HepG2 (cell line): ENCODE measurements around the gene CEP97. TPM values are rescaled to one million over a fixed set of nuclear protein-coding genes. Genes with fewer than 3 reads are reported as not detected.

Experiments
- CBFB ChIP-seq: sonication (generic); formaldehyde crosslinking; IDR thresholded peaks from 2 replicates; pipeline ENCODE4 v1.4.0; 2020; ENCODE audit warnings: missing genetic modification reagents
- FOXJ3 ChIP-seq: sonication (generic); formaldehyde crosslinking; IDR thresholded peaks from 2 replicates; pipeline ENCODE4 v1.4.0; 2020; ENCODE audit warnings: missing genetic modification reagents, mild to moderate bottlenecking, borderline replicate concordance
- HOXD1 ChIP-seq: sonication (generic); formaldehyde crosslinking; IDR thresholded peaks from 2 replicates; pipeline ENCODE4 v1.5.0; 2020; ENCODE audit warnings: missing genetic modification reagents
- MXD4 ChIP-seq: IDR thresholded peaks from 2 replicates; pipeline ENCODE4 v1.6.1; 2016; ENCODE audit warnings: mild to moderate bottlenecking, missing biosample characterization, missing genetic modification reagents
- MYNN ChIP-seq: sonication (generic); formaldehyde crosslinking; IDR thresholded peaks from 2 replicates; pipeline ENCODE4 v1.4.0; 2020; ENCODE audit warnings: mild to moderate bottlenecking, low read depth, missing genetic modification reagents
- MYPOP ChIP-seq: sonication (generic); formaldehyde crosslinking; IDR thresholded peaks from 2 replicates; pipeline ENCODE4 v1.8.1; 2023; ENCODE audit warnings: mild to moderate bottlenecking, moderate library complexity, missing genetic modification reagents
- NPAS2 ChIP-seq: sonication (generic); formaldehyde crosslinking; IDR thresholded peaks from 2 replicates; pipeline ENCODE4 v1.8.0; 2022; ENCODE audit warnings: mild to moderate bottlenecking, missing genetic modification reagents, borderline replicate concordance
- RNF219 ChIP-seq: sonication (generic); formaldehyde crosslinking; IDR thresholded peaks from 2 replicates; pipeline ENCODE4 v1.5.0; 2020; ENCODE audit warnings: mild to moderate bottlenecking, missing genetic modification reagents
- RXRB ChIP-seq: IDR thresholded peaks from 2 replicates; pipeline ENCODE4 v1.6.1; 2016; ENCODE audit warnings: borderline replicate concordance, missing genetic modification reagents, missing compliant biosample characterization
- SAFB2 ChIP-seq: sonication (generic); formaldehyde crosslinking; IDR thresholded peaks from 2 replicates; pipeline ENCODE4 v1.5.1; 2020; ENCODE audit warnings: missing genetic modification reagents, low read depth, mild to moderate bottlenecking, borderline replicate concordance
- SMYD3 ChIP-seq: sonication (generic); formaldehyde crosslinking; IDR thresholded peaks from 2 replicates; pipeline ENCODE4 v1.8.1; 2023; ENCODE audit warnings: mild to moderate bottlenecking, missing genetic modification reagents
- SOX13 ChIP-seq, 3 experiments: fragments of 450-650 bp in 1 of 3; sonication (generic) in 1 of 3; formaldehyde crosslinking in 1 of 3; IDR thresholded peaks in 2 of 3; conservative IDR thresholded peaks in 1 of 3; 2 replicates each; pipeline versions ENCODE4 v1.5.0 to v1.6.1; 2016 to 2020; ENCODE audit warnings: antibody characterized with exemption in 1 of 3, mild to moderate bottlenecking in 1 of 3, missing compliant biosample characterization in 1 of 3, missing genetic modification reagents in 1 of 3, moderate library complexity in 1 of 3
- U2AF2 ChIP-seq: fragments of 200-400 bp; formaldehyde crosslinking; IDR thresholded peaks from 2 replicates; pipeline ENCODE4 v1.6.1; 2017; ENCODE audit warnings: low read depth, mild to moderate bottlenecking, low read length
- ZBTB21 ChIP-seq: sonication (generic); formaldehyde crosslinking; IDR thresholded peaks from 2 replicates; pipeline ENCODE4 v1.4.0; 2020; ENCODE audit warnings: missing genetic modification reagents
- ZFP1 ChIP-seq: IDR thresholded peaks from 2 replicates; pipeline ENCODE4 v1.6.1; 2016
- ZFP36L2 ChIP-seq: sonication (generic); formaldehyde crosslinking; IDR thresholded peaks from 2 replicates; pipeline ENCODE4 v1.4.0; 2020; ENCODE audit warnings: missing genetic modification reagents
- ZFP62 ChIP-seq: sonication (generic); formaldehyde crosslinking; IDR thresholded peaks from 2 replicates; pipeline ENCODE4 v1.4.0; 2020; ENCODE audit warnings: missing genetic modification reagents
- ZNF460 ChIP-seq: sonication (generic); formaldehyde crosslinking; IDR thresholded peaks from 2 replicates; pipeline ENCODE4 v1.5.1; 2020; ENCODE audit warnings: missing genetic modification reagents, mild to moderate bottlenecking, borderline replicate concordance
- ZNF562 ChIP-seq: sonication (generic); formaldehyde crosslinking; IDR thresholded peaks from 2 replicates; pipeline ENCODE4 v1.8.0; 2022; ENCODE audit warnings: missing genetic modification reagents, borderline replicate concordance
- ZNF597 ChIP-seq: sonication (generic); formaldehyde crosslinking; IDR thresholded peaks from 2 replicates; pipeline ENCODE4 v1.5.0; 2020; ENCODE audit warnings: missing genetic modification reagents
- ZNF619 ChIP-seq: sonication (generic); formaldehyde crosslinking; IDR thresholded peaks from 2 replicates; pipeline ENCODE4 v1.4.0; 2020; ENCODE audit warnings: mild to moderate bottlenecking, missing genetic modification reagents
- ZNF777 ChIP-seq: sonication (generic); formaldehyde crosslinking; IDR thresholded peaks from 2 replicates; pipeline ENCODE4 v1.4.0; 2020; ENCODE audit warnings: missing genetic modification reagents
- ZNF780A ChIP-seq: sonication (generic); formaldehyde crosslinking; IDR thresholded peaks from 2 replicates; pipeline ENCODE4 v1.8.0; 2022; ENCODE audit warnings: mild to moderate bottlenecking, missing genetic modification reagents, moderate library complexity
- ZNF883 ChIP-seq: sonication (generic); formaldehyde crosslinking; IDR thresholded peaks from 2 replicates; pipeline ENCODE4 v1.5.1; 2020; ENCODE audit warnings: mild to moderate bottlenecking, missing genetic modification reagents; ENCODE audit errors: not compliant biosample characterization
- ZSCAN22 ChIP-seq: sonication (generic); formaldehyde crosslinking; IDR thresholded peaks from 2 replicates; pipeline ENCODE4 v1.4.0; 2020; ENCODE audit warnings: mild to moderate bottlenecking, missing genetic modification reagents
- ZSCAN30 ChIP-seq: sonication (generic); formaldehyde crosslinking; IDR thresholded peaks from 2 replicates; pipeline ENCODE4 v1.5.0; 2020; ENCODE audit warnings: mild to moderate bottlenecking, missing genetic modification reagents
- polyA plus RNA-seq, 8 experiments: library from polyadenylated mRNA; depleted of rRNA in 3 of 8; stranded (reverse) in 7 of 8; unstranded in 1 of 8; fragments of >200 nt; fragmentation: Illumina TruSeq in 4 of 8; extraction: Trizol in 4 of 8; gene quantifications; 2 replicates each; pipeline versions ENCODE4 v1.2.1 to v1.2.3, GENCODE V29; 2011 to 2016; ENCODE audit warnings: low read depth in 4 of 8, missing spikeins in 1 of 8, mixed read lengths in 1 of 8; ENCODE audit not compliant: insufficient read depth in 1 of 8
- total RNA-seq, 5 experiments: library from RNA; depleted of rRNA; stranded (reverse); fragments of >200 nt; fragmentation: Illumina TruSeq; extraction: Trizol; gene quantifications; 2 replicates each; pipeline ENCODE4 v1.2.3, GENCODE V29; 2016; ENCODE audit warnings: low read depth in 1 of 5

The CEP97 gene
- total and polyA plus RNA-seq, 2 of the 13 experiments (the other 11 are each of a cell fraction or from before 2014, with no cell fraction given) = 0.99 to 6.5 TPM

GRCh38 chr3:101779047-101779821, 54.8 kb downstream of the CEP97 start, which contains the start of gene NXPE3 (continued):
- TF ChIP-seq ZFP1 (CRISPR knock-in tag) (no peak), ZFP62 (no peak), SMYD3 (CRISPR knock-in tag) (peak; percentile 92), RNF219 (CRISPR knock-in tag) (no peak), ZSCAN22 (0 out of 2 replicates have a peak, but pooled peaks have one; percentile 42), MXD4 (CRISPR knock-in tag) (peak; percentile 50; the same call in 1 of the 2 replicates), ZNF562 (no peak), ZNF780A (no peak), ZNF777 (CRISPR knock-in tag) (peak; percentile 71), ZNF619 (no peak), SOX13 (IDR thresholded peaks at IDR 0.05) (no peak), SOX13 (CRISPR knock-in tag; conservative IDR thresholded peaks at IDR 0.05 in 1 of 2, IDR thresholded peaks at IDR 0.05 in 1 of 2) (peak in 1 of 2 experiments; percentile 28; a peak in 1 of 4 replicates), ZNF460 (CRISPR knock-in tag) (no peak), CBFB (CRISPR knock-in tag) (peak; percentile 73; the same call in 1 of the 2 replicates), SAFB2 (no peak), HOXD1 (CRISPR knock-in tag) (peak; percentile 48; the same call in 1 of the 2 replicates), FOXJ3 (CRISPR knock-in tag) (no peak), ZFP36L2 (CRISPR knock-in tag) (no peak), ZNF597 (CRISPR knock-in tag) (no peak), MYNN (CRISPR knock-in tag) (0 out of 2 replicates have a peak, but pooled peaks have one; percentile 54), ZSCAN30 (CRISPR knock-in tag) (no peak), RXRB (CRISPR knock-in tag) (peak; percentile 35; the same call in 1 of the 2 replicates), U2AF2 (no peak), NPAS2 (no peak), ZNF883 (CRISPR knock-in tag) (peak; percentile 84), ZBTB21 (no peak), MYPOP (peak; percentile 84)
